Measurements from ENCODE around the gene RSAD2. TPM values are rescaled to one million over a fixed set of nuclear protein-coding genes. Genes with fewer than 3 reads are reported as not detected.

Gene RSAD2
- total and polyA plus RNA-seq, 2 of the 4 experiments (the other 2 are of a cell fraction), result not detected

GRCh38 chr2:6933911-6934310, 56.3 kb downstream of the RSAD2 start:
- Histone ChIP-seq H2AK9ac (replicated peaks; ENCODE audit: low read depth, low read length, poor library complexity) (no peak overlapping the region), H3K27ac (ENCODE audit: insufficient read depth, low read length) (no peak overlapping the region), H4K8ac (ENCODE audit: low read depth in 2 of 2, low read length in 2 of 2) (no peak overlapping the region), H2BK120ac (ENCODE audit: low read depth, low read length) (no peak overlapping the region), H2AK5ac (ENCODE audit: low read depth, low read length) (no peak overlapping the region), H3K4me1 (ENCODE audit: control insufficient read depth, insufficient read depth, low read length) (no peaks in the 10 kb centered on the region), H3K4me3 (ENCODE audit: insufficient read depth, low read depth, low read length) (no peak overlapping the region), H4K5ac (ENCODE audit: low read depth, low read length) (no peak overlapping the region), H3K4me2 (ENCODE audit: low read depth, low read length) (no peak overlapping the region), H3K14ac (replicated peaks; ENCODE audit: low read depth, low read length) (no peak overlapping the region), H3K36me3 (ENCODE audit: control insufficient read depth, insufficient read depth, low read length) (no peaks in the 10 kb centered on the region), H3K9me3 (ENCODE audit: control insufficient read depth, insufficient read depth, low read length) (no peaks in the 10 kb centered on the region), H3K9ac (ENCODE audit: low read depth, low read length) (no peak overlapping the region), H3K27me3 (ENCODE audit: control insufficient read depth, insufficient read depth, low read length) (no peaks in the 10 kb centered on the region; the same call in 1 of the 2 replicates), H3K9me1 (ENCODE audit: insufficient read depth, low read length) (no peaks in the 10 kb centered on the region), H3K18ac (ENCODE audit: low read depth, low read length) (no peak overlapping the region), H2AFZ (replicated peaks; ENCODE audit: low read length, poor library complexity) (no peak overlapping the region), H2BK15ac (ENCODE audit: low read depth, low read length) (no peak overlapping the region), H3K23ac (ENCODE audit: low read depth, low read length) (no peak overlapping the region), H2BK5ac (ENCODE audit: low read depth, low read length, poor library complexity, severe bottlenecking) (no peak overlapping the region), H3K56ac (ENCODE audit: extremely low read depth, insufficient read depth, low read length) (no peak overlapping the region), H4K20me1 (ENCODE audit: insufficient read depth, low read length) (no peaks in the 10 kb centered on the region), H4K91ac (ENCODE audit: insufficient read depth, low read depth, low read length) (no peak overlapping the region), H2BK20ac (ENCODE audit: low read depth, low read length) (no peak overlapping the region), H3K79me1 (ENCODE audit: low read depth in 1 of 2, low read length in 2 of 2) (no peaks in the 10 kb centered on the region), H3K4ac (ENCODE audit: low read depth, low read length) (no peak overlapping the region)
- no TSS peak for BruUV-seq (replicated peaks)
- ATAC-seq (ENCODE audit: low read depth), result no peak
- intact Hi-C loops (cut with micrococcal nuclease) (no loop called here), dilution Hi-C loops (cut with HindIII; ENCODE audit: low sequenced_read_pairs, unreplicated experiment) (no loop called here), in situ Hi-C loops (cut with MboI; ENCODE audit: low sequenced_read_pairs) (no loop called here)
- WGBS, 2 experiments (ENCODE audit: extremely low coverage in 2 of 2, insufficient read length in 1 of 2), result no CpG with 5 or more reads among the region's 3 CpGs
- no peak for DNase-seq
- no peak for TF ChIP-seq MAZ (IDR thresholded peaks at IDR 0.05; ENCODE audit: borderline replicate concordance, low read depth, low read length)
- no peak for TF ChIP-seq SMC3 (IDR thresholded peaks at IDR 0.05; ENCODE audit: low read depth, low read length)
- TF ChIP-seq ELK1 (IDR thresholded peaks at IDR 0.05; ENCODE audit: borderline replicate concordance, low read depth, low read length), result no peak
- TF ChIP-seq RCOR1 (IDR thresholded peaks at IDR 0.05; ENCODE audit: insufficient replicate concordance, low read length), result no peak
- no peak for TF ChIP-seq RAD21 (IDR thresholded peaks at IDR 0.05; ENCODE audit: low read length)
- no peak for TF ChIP-seq CHD1 (IDR thresholded peaks at IDR 0.05; ENCODE audit: low read depth, low read length)
- no peak for TF ChIP-seq RFX5 (IDR thresholded peaks at IDR 0.05; ENCODE audit: low read depth, low read length)
- TF ChIP-seq FOS (IDR thresholded peaks at IDR 0.05; ENCODE audit: low read depth, low read length), result no peak
- TF ChIP-seq CTCF (conservative IDR thresholded peaks at IDR 0.05; ENCODE audit: low read depth, low read length), result no peak
- no peak for TF ChIP-seq USF2 (IDR thresholded peaks at IDR 0.05; ENCODE audit: low read depth, low read length)
- TF ChIP-seq NFE2L2 (IDR thresholded peaks at IDR 0.05; ENCODE audit: low read depth, low read length), result no peak
- no peak for TF ChIP-seq BHLHE40 (IDR thresholded peaks at IDR 0.05; ENCODE audit: low read depth, low read length)
- TF ChIP-seq MAFK (IDR thresholded peaks at IDR 0.05; ENCODE audit: low read depth, low read length), result no peak
- no peak for TF ChIP-seq POLR2A (IDR thresholded peaks at IDR 0.05; ENCODE audit: low read depth, low read length)
- TF ChIP-seq MXI1 (IDR thresholded peaks at IDR 0.05; ENCODE audit: borderline replicate concordance, low read depth, low read length), result no peak
- no peak for TF ChIP-seq CEBPB (IDR thresholded peaks at IDR 0.05; ENCODE audit: low read depth, low read length)
- CTCF ChIA-PET, result interaction anchor here (1.1 kb wide), 1 partner anchor 18 kb away, joined by 3 read pairs; no protein-coding TSS in a partner anchor
- POLR2A ChIA-PET (ENCODE audit: unreplicated experiment), result no interaction called here

Data from IMR-90 (cell line).